Natural killer cell (primary cell): Measurements from ENCODE around the gene MGME1. TPM values are rescaled to one million over a fixed set of nuclear protein-coding genes. Genes with fewer than 3 reads are reported as not detected.

Source experiments
- ATAC-seq, 3 donors: fragments of 150-1000 bp in 2 of 3; fragments of 200-7000 bp in 1 of 3; cut with Tn5 transposase; 1 replicate in 1 of 3; 2 replicates in 2 of 3; pipeline ENCODE4 v1.10.0; 2021; ENCODE audit warnings: mild to moderate bottlenecking in 2 of 3, moderate library complexity in 2 of 3
- DNase-seq, 2 donors: peaks; one replicate each; pipeline versions ENCODE4 v3.0.0 to v3.0.0-alpha.2; 2013 to 2021; ENCODE audit warnings: mixed read lengths in 1 of 2
- H3K27ac ChIP-seq: one replicate; pipeline ENCODE4 v1.5.1; 2013; ENCODE audit warnings: mild to moderate bottlenecking, low read length
- H3K27me3 ChIP-seq: one replicate; pipeline ENCODE4 v1.6.1; 2013; ENCODE audit warnings: low read length; ENCODE audit not compliant: control insufficient read depth, insufficient read depth
- H3K36me3 ChIP-seq: one replicate; pipeline ENCODE4 v1.6.1; 2013; ENCODE audit warnings: low read length; ENCODE audit not compliant: control insufficient read depth, insufficient read depth
- H3K4me1 ChIP-seq: one replicate; pipeline ENCODE4 v1.6.1; 2013; ENCODE audit warnings: low read length; ENCODE audit not compliant: control insufficient read depth, insufficient read depth
- H3K4me3 ChIP-seq: one replicate; pipeline ENCODE4 v1.5.1; 2013; ENCODE audit warnings: low read length
- H3K9me3 ChIP-seq: one replicate; pipeline ENCODE4 v1.6.1; 2013; ENCODE audit warnings: low read length; ENCODE audit not compliant: control insufficient read depth, insufficient read depth
- H3K27ac Mint-ChIP-seq, 2 donors: one replicate each; pipeline ENCODE4 v1.8.0; 2022; ENCODE audit warnings: mild to moderate bottlenecking in 2 of 2, mixed read lengths in 2 of 2, moderate library complexity in 1 of 2
- H3K27me3 Mint-ChIP-seq, 2 donors: one replicate each; pipeline ENCODE4 v1.8.0; 2022; ENCODE audit warnings: low read depth in 2 of 2, mixed read lengths in 2 of 2
- H3K36me3 Mint-ChIP-seq: one replicate; pipeline ENCODE4 v1.8.0; 2022; ENCODE audit warnings: mixed read lengths
- H3K4me1 Mint-ChIP-seq, 2 donors: one replicate each; pipeline ENCODE4 v1.8.0; 2022; ENCODE audit warnings: mixed read lengths in 2 of 2
- H3K4me3 Mint-ChIP-seq: one replicate; pipeline ENCODE4 v1.8.0; 2022; ENCODE audit warnings: mild to moderate bottlenecking, moderate library complexity, mixed read lengths
- H3K9me3 Mint-ChIP-seq, 2 donors: one replicate each; pipeline ENCODE4 v1.8.0; 2022; ENCODE audit warnings: mixed read lengths in 2 of 2
- CTCF ChIP-seq: fragments of 200-600 bp; IDR thresholded peaks from one replicate; pipeline ENCODE4 v1.8.0; 2022; ENCODE audit warnings: antibody characterized with exemption
- WGBS: methylation state at CpG from one replicate; pipeline ENCODE4 v1.1.7; 2013; ENCODE audit warnings: missing lambda C conversion rate; ENCODE audit not compliant: insufficient coverage; 5-methylcytosine and 5-hydroxymethylcytosine counted together
- intact Hi-C: fragments of 100-400 bp; cut with micrococcal nuclease; formaldehyde crosslinking; loops from one replicate; pipeline ENCODE4 v1.14.2; 2022
- total RNA-seq, 4 donors: library from RNA; stranded (reverse); fragments of 120-200 nt in 1 of 4; gene quantifications; one replicate each; pipeline versions ENCODE4 v1.2.3 to v1.2.4, GENCODE V29; 2013 to 2022

Gene MGME1
- total RNA-seq, 3 donors from 2014 or later (not counting 1 experiment from before 2014, with no cell fraction given): 10.3 to 25.1 (median 13.0) TPM

DNA sequence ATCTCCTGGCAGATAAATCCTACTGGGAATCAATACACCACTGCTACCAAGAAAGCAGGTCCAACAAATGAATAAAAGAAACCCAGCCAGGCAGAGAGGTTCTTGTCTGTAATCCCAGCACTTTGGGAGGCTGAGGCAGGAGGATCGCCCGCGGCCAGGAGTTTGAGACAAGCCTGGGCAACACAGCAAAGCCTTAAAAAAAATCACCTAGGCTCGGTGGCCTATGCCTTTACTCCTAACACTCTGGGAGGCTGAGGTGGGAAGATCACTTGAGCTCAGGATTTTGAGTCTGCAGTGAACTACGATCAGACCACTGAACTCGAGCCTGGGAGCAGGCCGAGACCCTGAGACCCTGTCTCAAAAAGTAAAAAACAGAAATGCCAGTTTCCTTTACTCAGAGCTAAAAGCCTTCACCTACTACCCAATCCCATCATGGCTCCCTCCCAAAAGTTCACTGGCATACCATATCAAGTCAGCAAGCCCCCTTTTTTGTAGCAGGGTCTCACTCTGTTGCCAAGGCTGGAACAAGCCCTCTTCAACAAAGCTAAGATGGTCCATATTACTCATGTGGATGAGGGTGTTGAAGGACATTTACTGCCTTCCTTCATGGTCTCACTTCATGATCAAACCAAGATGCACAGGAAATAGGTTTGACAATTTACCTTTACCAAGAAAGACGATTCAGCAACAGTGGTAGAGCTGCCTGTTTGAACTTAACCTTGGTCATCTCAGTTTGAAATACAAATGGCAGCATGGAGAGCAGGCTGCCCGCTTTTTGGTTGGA, 5.5 kb upstream of the MGME1 start:
- H3K9me3 ChIP-seq: no peaks in the 10 kb centered on the region
- H3K27ac ChIP-seq: peak overlapping the region; percentile 99
- 76% methylated on average over 9 of the region's 9 CpGs for WGBS
- no peak overlapping the region for H3K4me3 ChIP-seq
- no peaks in the 10 kb centered on the region for H3K27me3 Mint-ChIP-seq
- TF ChIP-seq CTCF: no peak
- peak overlapping the region; percentile 98 for H3K4me3 Mint-ChIP-seq
- H3K27me3 ChIP-seq: no peaks in the 10 kb centered on the region
- DNase-seq (peak in 1 of 2 donors; percentile 21), ATAC-seq (no peak)
- peaks cover 55% of the 10 kb centered on the region for H3K4me1 ChIP-seq
- intact Hi-C loops: loop anchor here (10.0 kb wide), 2 partner anchors 459 to 1229 kb away; partner anchors contain the start of gene SNRPB2
- H3K36me3 ChIP-seq: no peaks in the 10 kb centered on the region
- H3K27ac Mint-ChIP-seq: peak overlapping the region; percentile 95 to 98
- no peaks in the 10 kb centered on the region for H3K36me3 Mint-ChIP-seq
- H3K9me3 Mint-ChIP-seq: no peaks in the 10 kb centered on the region
- H3K4me1 Mint-ChIP-seq: peaks cover 85 to 92% of the 10 kb centered on the region in 2 donors

DNA sequence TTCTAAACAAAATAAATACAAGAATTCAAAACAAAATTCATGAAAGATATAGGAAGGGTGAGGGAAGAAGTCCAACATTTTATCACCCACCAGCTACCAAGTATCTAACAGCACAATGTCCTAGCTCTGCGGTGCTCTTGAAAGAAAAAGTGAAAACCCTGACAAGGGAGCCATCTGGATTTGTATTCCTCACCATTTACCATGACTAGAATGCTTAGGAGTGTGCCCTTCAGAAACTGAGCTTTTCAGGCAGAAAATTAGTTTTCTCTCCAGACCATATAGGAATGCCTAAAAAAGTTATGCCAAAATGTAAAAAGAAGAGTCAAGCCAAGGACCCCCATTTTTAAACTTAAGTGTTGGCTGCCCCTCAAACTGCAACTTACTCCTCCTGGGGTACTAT, 4.7 kb upstream of the MGME1 start:
- no peak for ATAC-seq
- Histone ChIP-seq H3K4me1 (peaks cover 50% of the 10 kb centered on the region), H3K9me3 (no peaks in the 10 kb centered on the region), H3K4me3 (no peak overlapping the region), H3K27ac (peak overlapping the region; percentile 99), H3K27me3 (no peaks in the 10 kb centered on the region), H3K36me3 (no peaks in the 10 kb centered on the region)
- peak overlapping the region; percentile 98 for H3K4me3 Mint-ChIP-seq
- H3K27me3 Mint-ChIP-seq: no peaks in the 10 kb centered on the region
- no peak for TF ChIP-seq CTCF
- H3K9me3 Mint-ChIP-seq: no peaks in the 10 kb centered on the region
- H3K4me1 Mint-ChIP-seq: peaks cover 77 to 84% of the 10 kb centered on the region in 2 donors
- peak overlapping the region; percentile 95 to 98 for H3K27ac Mint-ChIP-seq
- H3K36me3 Mint-ChIP-seq: no peaks in the 10 kb centered on the region
- intact Hi-C loops: loop anchor here (10.0 kb wide), 2 partner anchors 459 to 1229 kb away; partner anchors contain the start of gene SNRPB2
- WGBS: 90% methylated on average over 1 of the region's 1 CpG
- peak in 1 of 2 donors; percentile 6 for DNase-seq

DNA sequence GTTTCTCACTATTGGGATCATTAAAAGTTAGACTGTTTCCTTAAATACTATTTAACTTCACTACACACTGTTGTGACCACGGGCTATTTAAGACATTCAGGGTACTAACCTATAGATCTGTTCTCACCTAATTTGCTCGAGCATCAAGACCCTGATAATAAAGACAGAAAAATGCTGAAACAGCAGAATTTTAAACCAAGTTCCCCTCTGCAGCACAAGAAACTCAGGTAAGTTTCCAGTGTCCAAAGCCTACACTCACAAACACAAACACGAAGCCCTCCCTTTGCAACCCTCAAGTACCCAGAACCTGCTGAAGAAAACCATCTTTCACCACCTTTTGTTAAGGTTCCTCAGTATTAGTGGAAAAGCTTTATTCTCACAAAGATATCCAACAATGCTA, 4.2 kb upstream of the MGME1 start:
- DNase-seq: no peak
- Histone ChIP-seq H3K27me3 (no peaks in the 10 kb centered on the region), H3K27ac (peak overlapping the region; percentile 99), H3K9me3 (no peaks in the 10 kb centered on the region), H3K4me1 (peaks cover 45% of the 10 kb centered on the region), H3K36me3 (no peaks in the 10 kb centered on the region), H3K4me3 (no peak overlapping the region)
- peaks cover 75 to 81% of the 10 kb centered on the region in 2 donors for H3K4me1 Mint-ChIP-seq
- intact Hi-C loops: loop anchor here (5.0 to 10.0 kb wide), 3 partner anchors 460 to 1230 kb away; partner anchors contain the start of genes SEC23B and SNRPB2
- no peak for ATAC-seq
- no peaks in the 10 kb centered on the region for H3K27me3 Mint-ChIP-seq
- TF ChIP-seq CTCF: no peak
- H3K4me3 Mint-ChIP-seq: peak overlapping the region; percentile 98
- H3K27ac Mint-ChIP-seq: peak overlapping the region; percentile 95 to 98
- H3K36me3 Mint-ChIP-seq: no peaks in the 10 kb centered on the region
- H3K9me3 Mint-ChIP-seq: no peaks in the 10 kb centered on the region
- WGBS: 60% methylated on average over 3 of the region's 3 CpGs
